Activated CD8-positive, alpha-beta T cell treated with anti-CD3 and anti-CD28 coated beads for 36 hours (primary cell): ENCODE results near the gene POC1B. TPM values are rescaled to one million over a fixed set of nuclear protein-coding genes. Genes with fewer than 3 reads are reported as not detected.

ENCODE experiments used
- ATAC-seq: fragments of 200-7000 bp; cut with Tn5 transposase; one replicate; pipeline ENCODE4 v1.10.0; 2021; ENCODE audit warnings: mild to moderate bottlenecking, moderate library complexity
- CTCF ChIA-PET: fragments of 350-600 bp; sonication (Branson Sonifier 250); formaldehyde crosslinking; loops from one replicate; lab custom pipeline; 2021; ENCODE audit warnings: antibody characterized with exemption; lab: Charles Lee
- POLR2A ChIA-PET: fragments of 350-600 bp; sonication (Branson Sonifier 250); formaldehyde crosslinking; loops from one replicate; lab custom pipeline; 2021; ENCODE audit warnings: antibody characterized with exemption; lab: Charles Lee
- DNase-seq: peaks from one replicate; pipeline ENCODE4 v3.0.0-alpha.2; 2020
- H3K27ac Mint-ChIP-seq: one replicate; pipeline ENCODE4 v1.8.0; 2021; ENCODE audit warnings: mild to moderate bottlenecking, mixed read lengths
- H3K27me3 Mint-ChIP-seq: one replicate; pipeline ENCODE4 v1.8.0; 2021; ENCODE audit warnings: mixed read lengths
- H3K36me3 Mint-ChIP-seq: one replicate; pipeline ENCODE4 v1.8.0; 2021; ENCODE audit warnings: low read depth, mixed read lengths
- H3K4me1 Mint-ChIP-seq: one replicate; pipeline ENCODE4 v1.8.0; 2021; ENCODE audit warnings: low read depth, mixed read lengths
- H3K4me3 Mint-ChIP-seq: one replicate; pipeline ENCODE4 v1.8.0; 2021; ENCODE audit warnings: mild to moderate bottlenecking, moderate library complexity, mixed read lengths
- H3K9me3 Mint-ChIP-seq: one replicate; pipeline ENCODE4 v1.8.0; 2021; ENCODE audit warnings: mixed read lengths
- intact Hi-C: fragments of 100-400 bp; cut with micrococcal nuclease; formaldehyde crosslinking; loops from one replicate; pipeline ENCODE4 v1.10.0; 2022
- total RNA-seq, 2 experiments: library from RNA; stranded (reverse); gene quantifications; one replicate each; pipeline ENCODE4 v1.2.3, GENCODE V29; 2021
- TF ChIP-seq, protein P1 (sequence below): fragments of 200-600 bp; IDR thresholded peaks from one replicate; pipeline ENCODE4 v1.8.0; 2022; ENCODE audit warnings: antibody characterized with exemption, mild to moderate bottlenecking

POC1B gene
- total RNA-seq, 2 experiments from 2014 or later, result 31.9 to 34.8 TPM

DNA sequence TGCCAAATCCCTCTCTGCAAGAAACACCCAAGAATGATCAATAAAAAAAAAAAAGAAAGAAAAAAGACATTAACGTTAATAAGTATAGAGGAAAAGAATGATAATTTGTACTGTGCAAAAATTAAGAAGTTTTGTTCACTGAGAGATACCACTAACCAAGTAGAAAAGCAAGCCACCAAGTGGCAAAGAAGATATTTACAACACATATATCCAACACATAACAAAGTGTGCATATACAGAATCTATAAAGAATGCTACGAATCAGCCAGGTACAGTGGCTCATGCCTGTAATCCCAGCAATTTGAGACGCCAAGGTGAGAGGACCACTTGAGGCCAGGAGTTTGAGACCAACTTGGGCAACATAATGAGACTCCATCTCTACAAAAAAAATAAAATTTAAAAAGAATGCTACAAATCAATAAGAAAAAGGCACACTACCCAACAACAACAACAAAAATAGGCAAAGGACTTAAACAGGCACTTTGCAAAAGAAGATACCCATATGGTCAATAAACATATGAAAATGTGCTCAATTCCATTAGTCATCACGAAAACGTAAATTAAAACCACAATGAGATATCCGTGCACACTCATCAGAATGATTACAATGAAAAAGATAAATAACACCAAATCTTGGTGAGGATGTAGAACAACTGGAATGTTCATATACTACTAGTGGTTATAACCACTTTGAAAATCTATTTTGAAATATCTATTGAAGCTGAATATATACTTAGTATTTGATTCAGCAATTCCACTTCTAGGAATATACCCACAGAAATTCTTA, 21.1 kb downstream of the POC1B start:
- Mint-ChIP-seq H3K4me3 (no peak overlapping the region), H3K4me1 (peaks cover 6% of the 10 kb centered on the region), H3K27me3 (no peaks in the 10 kb centered on the region), H3K27ac (no peak overlapping the region), H3K36me3 (peaks cover 21% of the 10 kb centered on the region), H3K9me3 (no peaks in the 10 kb centered on the region)
- intact Hi-C loops, result no loop called here
- DNase-seq, result no peak
- TF ChIP-seq, protein P1, sequence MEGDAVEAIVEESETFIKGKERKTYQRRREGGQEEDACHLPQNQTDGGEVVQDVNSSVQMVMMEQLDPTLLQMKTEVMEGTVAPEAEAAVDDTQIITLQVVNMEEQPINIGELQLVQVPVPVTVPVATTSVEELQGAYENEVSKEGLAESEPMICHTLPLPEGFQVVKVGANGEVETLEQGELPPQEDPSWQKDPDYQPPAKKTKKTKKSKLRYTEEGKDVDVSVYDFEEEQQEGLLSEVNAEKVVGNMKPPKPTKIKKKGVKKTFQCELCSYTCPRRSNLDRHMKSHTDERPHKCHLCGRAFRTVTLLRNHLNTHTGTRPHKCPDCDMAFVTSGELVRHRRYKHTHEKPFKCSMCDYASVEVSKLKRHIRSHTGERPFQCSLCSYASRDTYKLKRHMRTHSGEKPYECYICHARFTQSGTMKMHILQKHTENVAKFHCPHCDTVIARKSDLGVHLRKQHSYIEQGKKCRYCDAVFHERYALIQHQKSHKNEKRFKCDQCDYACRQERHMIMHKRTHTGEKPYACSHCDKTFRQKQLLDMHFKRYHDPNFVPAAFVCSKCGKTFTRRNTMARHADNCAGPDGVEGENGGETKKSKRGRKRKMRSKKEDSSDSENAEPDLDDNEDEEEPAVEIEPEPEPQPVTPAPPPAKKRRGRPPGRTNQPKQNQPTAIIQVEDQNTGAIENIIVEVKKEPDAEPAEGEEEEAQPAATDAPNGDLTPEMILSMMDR, result no peak
- CTCF ChIA-PET, result no interaction called here
- POLR2A ChIA-PET, result no interaction called here
- ATAC-seq, result no peak

DNA sequence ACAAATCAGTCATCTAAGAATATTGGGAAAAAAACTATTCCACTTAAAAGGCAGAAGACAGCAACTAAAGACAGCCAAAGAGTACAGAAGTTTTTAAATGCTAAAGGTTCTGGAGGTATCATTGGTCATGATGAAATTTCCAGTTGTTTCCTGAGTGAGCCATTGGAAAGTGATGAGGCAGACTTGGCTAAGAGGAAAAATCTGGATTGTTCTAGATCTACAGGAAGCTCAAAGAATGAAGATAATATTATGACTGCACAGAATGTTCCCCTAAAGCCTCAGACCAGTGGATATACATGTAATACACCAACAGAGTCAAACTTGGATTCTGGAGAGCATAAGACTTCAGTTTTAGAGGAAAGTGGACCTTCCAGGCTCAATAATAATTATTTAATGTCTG, 24.1 kb downstream of the POC1B start:
- Mint-ChIP-seq H3K4me1 (peaks cover 6% of the 10 kb centered on the region), H3K27me3 (no peaks in the 10 kb centered on the region), H3K4me3 (no peak overlapping the region), H3K36me3 (peaks cover 28% of the 10 kb centered on the region), H3K27ac (no peak overlapping the region), H3K9me3 (no peaks in the 10 kb centered on the region)
- TF ChIP-seq, protein P1, result no peak
- no peak for ATAC-seq
- intact Hi-C loops, result no loop called here
- no peak for DNase-seq
- ChIA-PET CTCF (no interaction called here), POLR2A (no interaction called here)

DNA sequence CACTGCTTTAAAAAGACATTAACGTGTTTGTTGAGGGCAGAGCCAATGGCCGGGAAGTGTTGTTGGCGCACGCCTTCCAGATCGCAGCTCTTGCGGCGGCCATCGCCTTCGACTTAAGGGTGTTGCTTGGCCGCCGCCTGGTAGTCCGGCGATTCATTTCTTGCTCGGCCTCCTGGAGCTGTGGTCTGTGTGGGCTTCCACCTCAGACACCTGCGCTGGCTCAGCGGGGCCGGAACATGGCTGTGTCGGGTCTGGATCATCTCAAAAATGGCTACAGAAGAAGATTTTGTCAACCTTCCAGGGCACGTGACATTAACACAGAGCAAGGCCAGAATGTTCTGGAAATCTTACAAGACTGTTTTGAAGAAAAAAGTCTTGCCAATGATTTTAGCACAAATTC, 26.0 kb downstream of the POC1B start:
- no peaks in the 10 kb centered on the region for H3K9me3 Mint-ChIP-seq
- TF ChIP-seq, protein P1, result no peak
- no peak for ATAC-seq
- H3K36me3 Mint-ChIP-seq, result peaks cover 31% of the 10 kb centered on the region
- H3K27me3 Mint-ChIP-seq, result no peaks in the 10 kb centered on the region
- peaks cover 6% of the 10 kb centered on the region for H3K4me1 Mint-ChIP-seq
- no peak overlapping the region for H3K27ac Mint-ChIP-seq
- POLR2A ChIA-PET, result no interaction called here
- CTCF ChIA-PET, result no interaction called here
- intact Hi-C loops, result no loop called here
- no peak for DNase-seq
- no peak overlapping the region for H3K4me3 Mint-ChIP-seq

DNA sequence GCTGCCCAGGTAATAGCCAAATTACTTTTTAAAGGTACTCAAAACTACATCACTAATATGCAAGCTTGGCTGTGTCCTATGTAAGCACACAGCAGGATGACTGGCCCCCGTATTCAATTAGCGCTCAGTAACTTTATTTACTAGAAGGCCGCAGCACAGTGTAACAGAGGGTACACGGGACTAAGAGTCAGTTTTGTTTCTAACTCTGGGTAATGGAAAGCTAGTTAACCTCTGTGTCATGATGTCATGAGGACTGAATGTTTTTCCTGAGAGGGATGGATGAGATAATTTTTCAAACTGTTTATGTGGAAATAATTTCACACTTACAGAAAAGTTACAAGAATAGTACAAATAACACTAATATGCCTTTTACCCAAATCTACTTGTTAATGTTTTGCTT, 28.4 kb downstream of the POC1B start:
- intact Hi-C loops, result no loop called here
- POLR2A ChIA-PET, result no interaction called here
- ATAC-seq (no peak), DNase-seq (no peak)
- no peaks in the 10 kb centered on the region for H3K9me3 Mint-ChIP-seq
- H3K27ac Mint-ChIP-seq, result no peak overlapping the region
- CTCF ChIA-PET, result interaction anchor here (1.7 to 2.1 kb wide), 4 partner anchors 27 to 480 kb away, joined by 5 to 9 read pairs (median 6); partner anchors contain the start of gene GALNT4
- H3K27me3 Mint-ChIP-seq, result no peaks in the 10 kb centered on the region
- H3K4me1 Mint-ChIP-seq, result peaks cover 20% of the 10 kb centered on the region
- H3K36me3 Mint-ChIP-seq, result peaks cover 37% of the 10 kb centered on the region
- TF ChIP-seq, protein P1, result no peak
- no peak overlapping the region for H3K4me3 Mint-ChIP-seq

DNA sequence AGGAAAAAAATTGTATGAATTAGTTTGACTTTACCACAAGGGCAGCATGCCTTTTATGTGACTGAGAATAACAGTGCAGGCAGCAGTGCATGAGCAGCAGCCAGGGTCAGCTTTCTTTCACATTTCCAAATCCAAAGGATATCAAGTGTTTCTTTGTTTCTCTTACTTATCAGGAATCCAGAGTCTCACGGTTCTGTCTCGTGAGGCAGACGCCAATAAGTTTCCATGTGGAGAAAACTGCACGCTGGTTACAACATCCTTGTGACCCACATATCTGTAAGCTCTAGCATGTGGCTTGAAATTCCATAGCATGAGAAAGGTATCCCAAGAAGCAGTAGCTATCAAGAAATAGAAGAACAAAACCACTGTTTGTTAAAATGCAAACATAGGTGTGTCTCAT, 28.8 kb downstream of the POC1B start:
- intact Hi-C loops, result no loop called here
- no peak overlapping the region for H3K27ac Mint-ChIP-seq
- peaks cover 32% of the 10 kb centered on the region for H3K36me3 Mint-ChIP-seq
- no peak overlapping the region for H3K4me3 Mint-ChIP-seq
- CTCF ChIA-PET, result interaction anchor here (1.0 to 2.1 kb wide), 5 partner anchors 25 to 480 kb away, joined by 3 to 9 read pairs (median 5); partner anchors contain the start of gene GALNT4
- TF ChIP-seq, protein P1, result no peak
- peaks cover 20% of the 10 kb centered on the region for H3K4me1 Mint-ChIP-seq
- no peak for DNase-seq
- no peaks in the 10 kb centered on the region for H3K9me3 Mint-ChIP-seq
- no peaks in the 10 kb centered on the region for H3K27me3 Mint-ChIP-seq
- POLR2A ChIA-PET, result interaction anchor here (1.8 kb wide), 1 partner anchor 35 kb away, joined by 4 read pairs; no protein-coding TSS in a partner anchor
- no peak for ATAC-seq
